ENCODE measurements around the gene CUX1. TPM values are rescaled to one million over a fixed set of nuclear protein-coding genes. Genes with fewer than 3 reads are reported as not detected.
A peak's percentile ranks its signal among the peaks of the same experiment; 100 is the strongest.
"Not testable (repeated sequence)": the region's sequence is repeated elsewhere in the genome, so short reads cannot be mapped to it uniquely, and the experiment has no call there.

The CUX1 gene
- total RNA-seq, 1 donor from 2014 or later: 46.5 TPM

GRCh38 chr7:102228935-102229334, 411.5 kb downstream of the CUX1 start:
- no peak for DNase-seq (ENCODE audit: low read depth)

- DNase-seq (ENCODE audit: low read depth): not testable (repeated sequence)
Observed at GRCh38 chr7:102230162-102230561, 412.7 kb downstream of the CUX1 start.

DNA sequence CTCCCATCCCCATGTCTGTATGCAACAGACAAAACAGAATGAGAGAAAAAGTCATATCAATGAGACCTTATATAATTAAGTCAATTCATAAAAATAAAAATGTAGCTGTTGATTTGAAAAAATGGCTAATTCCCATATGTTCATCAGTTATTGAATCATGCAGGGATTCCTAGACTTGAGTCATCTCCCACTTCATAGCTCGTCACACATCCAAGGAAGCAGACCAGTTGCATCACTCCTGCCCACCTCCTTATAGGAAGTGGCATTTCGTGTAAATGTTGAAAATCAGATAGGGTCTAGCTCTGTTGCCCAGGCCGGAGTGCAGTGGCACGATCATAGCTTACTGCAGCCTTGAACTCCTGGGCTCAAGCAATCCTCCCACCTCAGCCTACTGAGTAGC, 413.2 kb downstream of the CUX1 start:
- DNase-seq (ENCODE audit: low read depth): no peak

- no peak for DNase-seq (ENCODE audit: low read depth)
Observed at GRCh38 chr7:102232611-102233286, 415.3 kb downstream of the CUX1 start.

DNA sequence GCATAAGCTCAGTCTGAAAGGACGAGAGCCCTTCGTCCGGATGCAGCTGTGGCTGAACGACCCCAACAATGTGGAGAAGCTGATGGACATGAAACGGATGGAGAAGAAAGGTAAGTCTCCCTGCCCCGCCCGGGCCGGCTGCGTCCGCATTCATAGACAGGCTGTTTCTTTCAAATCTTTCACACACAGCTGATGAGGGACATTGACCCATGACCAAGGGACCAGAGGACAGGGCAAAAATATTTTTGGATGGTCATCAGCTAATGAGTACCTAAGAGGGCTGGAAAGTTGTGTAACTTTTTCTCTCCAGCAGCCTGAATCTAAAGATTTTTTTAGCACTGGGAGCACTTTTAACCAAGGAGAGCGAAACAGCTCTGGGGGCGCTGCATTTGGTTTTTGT, 416.7 kb downstream of the CUX1 start:
- no peak for DNase-seq (ENCODE audit: low read depth)

GRCh38 chr7:102234801-102235550, 417.6 kb downstream of the CUX1 start:
- DNase-seq (ENCODE audit: low read depth): no peak

DNA sequence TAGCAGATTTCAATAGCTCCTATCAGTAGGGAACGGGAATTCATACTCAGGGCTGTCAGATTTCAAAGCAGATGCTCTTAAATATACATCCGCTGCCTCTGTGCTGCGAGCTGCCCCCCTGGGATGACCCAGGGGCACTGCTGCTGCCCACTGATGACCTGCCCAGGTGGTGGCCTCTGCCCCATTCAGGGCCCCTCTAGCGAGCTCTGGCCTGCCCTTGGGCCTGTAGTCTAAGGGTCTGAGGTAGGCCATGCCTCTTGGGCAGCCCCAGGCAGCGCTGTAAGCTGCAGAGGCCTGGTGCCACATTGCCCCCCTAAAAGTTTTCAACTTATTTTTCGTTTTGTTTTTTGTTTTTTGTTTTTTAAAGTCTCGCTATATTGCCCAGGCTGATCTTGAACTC, 418.7 kb downstream of the CUX1 start:
- no peak for DNase-seq (ENCODE audit: low read depth)

- DNase-seq (ENCODE audit: low read depth): peak; percentile 78
Observed at GRCh38 chr7:102236592-102237287, 419.3 kb downstream of the CUX1 start.

GRCh38 chr7:102239206-102239820, 421.9 kb downstream of the CUX1 start:
- no peak for DNase-seq (ENCODE audit: low read depth)

DNA sequence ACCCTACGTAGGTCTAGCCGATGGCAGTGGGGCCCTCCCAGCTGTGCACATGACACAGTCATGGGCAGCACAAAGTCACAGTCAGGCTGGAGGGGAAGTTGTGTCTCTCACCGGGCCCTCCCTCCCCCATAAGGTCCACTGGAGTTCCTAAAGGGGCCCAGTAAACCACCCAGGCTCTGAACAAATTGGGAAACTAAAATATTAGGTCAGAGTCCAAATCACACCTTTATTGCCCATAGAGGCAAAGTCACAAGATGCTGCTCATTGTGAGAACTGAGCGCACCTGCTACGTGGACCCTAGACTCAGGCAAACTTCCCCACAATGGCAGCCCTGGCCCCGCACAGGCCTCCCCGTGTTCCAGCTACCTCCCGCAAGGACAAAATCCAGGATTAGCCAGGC, 424.0 kb downstream of the CUX1 start:
- DNase-seq (ENCODE audit: low read depth): no peak

- no peak for DNase-seq (ENCODE audit: low read depth)
Observed at GRCh38 chr7:102244601-102245000, 427.2 kb downstream of the CUX1 start.

DNA sequence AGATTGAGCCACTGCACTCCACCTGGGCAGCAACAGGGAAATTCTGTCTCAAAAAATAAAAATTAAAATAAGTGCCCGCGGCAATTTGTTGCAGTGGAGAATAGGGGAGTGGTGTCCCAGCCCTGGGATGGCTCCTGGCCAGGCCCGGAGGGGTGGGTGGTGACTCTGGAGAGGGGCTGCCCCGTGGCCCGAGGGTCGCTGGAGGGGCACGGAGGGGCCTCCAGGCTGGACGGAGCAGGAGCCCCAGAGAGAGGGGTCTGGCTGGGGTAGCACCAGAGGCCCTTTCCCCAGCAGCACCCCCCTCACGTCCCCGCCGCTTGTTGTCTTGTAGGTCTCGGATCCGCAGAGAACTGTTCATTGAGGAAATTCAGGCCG, 430.6 kb downstream of the CUX1 start:
- DNase-seq (ENCODE audit: low read depth): no peak

GRCh38 chr7:102248456-102249395, 431.3 kb downstream of the CUX1 start:
- DNase-seq (ENCODE audit: low read depth): no peak

DNA sequence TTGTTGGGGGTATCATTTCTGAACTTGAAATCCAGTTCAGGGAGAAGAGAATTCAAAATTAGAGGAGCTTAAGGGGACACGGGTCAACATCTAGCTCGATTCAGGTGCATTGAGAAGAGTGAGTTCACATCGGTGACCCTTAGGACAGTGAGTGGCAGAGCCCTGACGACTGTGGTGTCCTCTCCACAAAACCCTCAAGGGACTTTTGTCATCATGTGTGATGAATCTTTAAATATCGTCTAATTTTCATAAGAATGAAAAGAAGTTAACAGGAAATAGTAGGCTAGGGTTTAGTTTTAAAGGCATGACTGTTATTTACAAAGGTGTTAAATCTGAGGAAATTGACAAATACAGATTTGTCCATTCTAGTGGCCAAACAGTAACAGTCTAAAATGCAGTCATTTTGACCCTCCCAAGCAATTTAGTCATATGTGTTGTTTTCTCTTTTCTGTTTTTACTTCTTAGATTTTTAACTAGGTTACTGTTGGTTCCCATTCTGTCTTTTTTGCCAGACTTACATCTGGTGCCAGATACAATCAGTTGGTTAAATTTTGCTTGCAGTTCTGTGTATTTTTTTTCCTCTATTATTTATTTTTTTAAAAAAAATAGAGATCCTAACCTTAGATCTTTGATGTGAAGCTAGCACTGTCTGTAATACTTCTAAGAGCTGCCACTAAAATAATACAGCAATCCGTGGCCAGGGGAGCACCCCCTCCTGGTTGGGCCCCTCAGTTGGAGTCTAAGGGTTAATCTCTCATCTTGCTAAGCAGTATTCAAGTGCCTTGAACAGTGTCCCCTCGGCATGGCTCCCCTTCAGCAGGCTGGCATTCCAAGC, 434.3 kb downstream of the CUX1 start:
- no peak for DNase-seq (ENCODE audit: low read depth)

GRCh38 chr7:102252366-102252982, 435.0 kb downstream of the CUX1 start:
- no peak for DNase-seq (ENCODE audit: low read depth)

DNA sequence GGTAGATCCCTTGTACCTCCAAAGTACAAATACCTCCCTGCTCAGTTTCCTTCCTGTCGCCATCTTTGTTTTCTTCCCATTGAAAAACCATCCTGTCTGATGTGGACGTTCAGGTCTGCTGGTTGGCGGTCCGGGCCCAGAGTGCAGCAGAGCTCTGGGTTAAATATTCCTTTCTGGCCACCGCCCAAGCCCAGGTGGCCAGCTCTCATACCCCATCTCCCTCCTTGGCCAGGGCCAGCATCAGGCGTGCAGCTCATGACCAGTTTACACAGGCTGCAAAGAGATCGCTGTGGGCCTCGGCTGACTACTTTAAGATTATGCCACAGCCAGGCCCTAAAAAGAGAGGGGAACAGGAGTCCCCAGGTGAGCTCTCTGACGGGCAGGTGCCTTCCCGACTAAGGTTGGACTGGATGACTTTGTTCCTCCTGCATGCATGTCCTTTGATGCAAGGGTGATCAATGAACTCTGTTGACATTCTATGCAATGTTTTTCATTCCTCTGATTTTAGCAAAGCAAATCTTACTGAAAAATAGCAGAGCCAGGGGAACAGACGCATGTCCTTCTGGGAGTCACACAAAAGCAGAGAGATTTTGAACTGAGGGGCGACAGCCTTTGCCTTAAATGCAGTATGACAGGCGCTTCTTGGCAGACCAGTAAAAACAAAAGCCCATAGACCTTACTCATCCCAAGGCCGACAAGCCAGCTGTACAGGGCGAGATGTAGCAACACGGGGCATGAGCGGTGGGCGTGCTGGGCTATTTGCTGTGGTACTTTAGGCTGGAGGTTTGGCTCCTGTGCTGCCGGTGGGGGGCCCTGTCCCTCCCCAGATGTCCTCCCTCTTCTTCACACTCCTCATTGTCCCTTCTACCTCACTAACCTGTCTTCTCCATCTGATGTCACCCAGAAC, 435.9 kb downstream of the CUX1 start:
- no peak for DNase-seq (ENCODE audit: low read depth)

DNA sequence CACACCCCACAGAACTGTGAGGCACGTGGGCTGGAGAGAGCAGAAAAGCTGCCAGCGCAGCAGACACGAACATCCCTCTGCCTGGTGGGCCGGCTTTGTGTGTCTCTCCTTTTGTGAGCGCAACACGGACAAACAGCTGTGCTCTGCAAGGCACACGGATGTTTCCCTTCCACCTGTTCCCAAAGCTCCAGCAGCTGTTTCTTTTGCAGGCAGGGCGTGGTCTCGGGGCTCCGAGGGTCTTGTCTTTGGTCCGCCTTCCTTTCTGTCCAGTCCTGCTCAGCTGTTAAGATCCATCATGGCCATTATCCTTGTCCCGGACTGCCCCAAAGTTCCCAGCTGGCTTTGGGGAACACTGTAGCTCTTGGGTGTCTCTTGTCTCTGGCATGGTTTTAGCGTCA, 436.5 kb downstream of the CUX1 start:
- DNase-seq (ENCODE audit: low read depth): peak; percentile 99

- DNase-seq (ENCODE audit: low read depth): peak; percentile 80
Observed at GRCh38 chr7:102254521-102254920, 437.1 kb downstream of the CUX1 start.

All from myocyte (in vitro differentiated cells).